NCI-H146 (cell line): Measurements from ENCODE around the gene CFAP97D2.
"Not testable (repeated sequence)": the region's sequence is repeated elsewhere in the genome, so short reads cannot be mapped to it uniquely, and the experiment has no call there.

ENCODE experiments used
- DNase-seq: peaks from one replicate; lab custom pipeline; 2025; lab: John Stamatoyannopoulos, UW

The CFAP97D2 gene

GRCh38 chr13:114158869-114159666 is 20.0 kb upstream of the CFAP97D2 start:
- DNase-seq = not testable (repeated sequence)

DNA sequence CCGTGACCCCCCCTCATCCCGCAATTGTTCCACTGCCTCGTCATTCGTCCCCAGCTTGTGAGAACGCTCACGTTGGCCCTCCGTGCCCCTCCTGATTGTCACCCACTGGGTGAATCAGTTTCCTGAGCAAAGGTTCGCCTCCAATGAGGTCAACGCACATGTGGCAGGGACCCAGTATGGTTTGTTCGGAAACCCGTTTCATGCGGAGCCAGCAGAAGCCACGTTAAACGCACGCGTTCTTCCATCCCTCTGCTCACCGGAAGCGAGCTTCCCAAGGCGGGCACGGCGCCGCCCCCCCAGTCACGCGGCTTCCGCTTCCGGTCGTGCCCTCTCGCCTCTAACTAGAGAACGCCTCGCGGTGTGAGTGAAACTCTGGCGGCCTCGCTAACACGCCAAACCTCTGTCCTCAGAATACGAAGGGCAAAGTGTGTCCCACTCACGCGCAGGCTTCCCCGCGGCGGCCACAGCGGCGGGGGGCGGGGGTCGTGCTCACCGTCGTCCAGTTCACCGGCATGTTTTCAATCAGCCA is 18.0 kb upstream of the CFAP97D2 start:
- no peak for DNase-seq

DNA sequence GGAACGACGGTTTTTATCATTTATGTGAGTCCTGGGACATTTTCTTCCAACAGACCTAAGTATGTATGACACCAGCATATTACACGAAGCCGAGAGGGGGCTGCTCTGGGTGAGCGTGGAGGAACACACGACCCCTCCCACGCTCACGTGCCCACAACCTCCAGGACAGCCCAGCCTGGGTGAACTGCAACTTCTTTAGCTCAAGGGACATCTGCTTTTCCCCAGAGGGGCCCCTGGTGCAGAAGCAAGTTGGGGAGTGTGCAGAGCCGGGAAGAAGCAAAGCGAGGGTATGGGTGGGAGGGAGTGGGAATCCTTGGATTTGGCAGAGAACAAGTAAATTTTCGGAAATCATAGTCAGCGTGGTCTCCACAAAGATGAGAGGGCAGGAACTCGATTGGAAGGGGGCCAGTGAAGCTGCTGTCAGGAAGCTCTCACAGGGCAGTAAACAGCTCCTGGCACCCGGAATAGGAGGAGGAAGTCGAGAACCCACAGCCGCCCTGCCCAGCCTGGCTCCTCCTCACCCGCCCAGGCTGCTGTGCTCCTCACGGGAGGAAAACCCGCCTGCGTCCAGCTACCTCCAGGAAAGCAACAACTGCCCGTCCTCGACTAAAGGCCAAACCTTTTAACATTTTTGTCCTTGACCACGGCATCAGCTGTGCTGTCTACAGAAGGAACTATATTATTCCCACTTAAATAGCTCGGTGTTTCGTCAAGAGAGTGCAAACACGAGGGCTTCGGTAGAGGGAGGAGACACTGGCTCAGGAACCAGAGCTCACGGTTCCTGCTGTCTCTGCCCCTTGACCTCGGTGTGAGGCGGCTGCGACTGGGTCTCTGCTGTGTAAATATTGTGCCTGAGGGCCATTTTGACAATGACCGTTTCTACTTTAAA is 17.2 kb upstream of the CFAP97D2 start:
- peak; percentile 28 for DNase-seq

GRCh38 chr13:114162533-114162922 is 16.5 kb upstream of the CFAP97D2 start:
- DNase-seq = no peak

- DNase-seq = no peak
These were observed 15.0 kb upstream of the CFAP97D2 start for GRCh38 chr13:114164053-114164452.

DNA sequence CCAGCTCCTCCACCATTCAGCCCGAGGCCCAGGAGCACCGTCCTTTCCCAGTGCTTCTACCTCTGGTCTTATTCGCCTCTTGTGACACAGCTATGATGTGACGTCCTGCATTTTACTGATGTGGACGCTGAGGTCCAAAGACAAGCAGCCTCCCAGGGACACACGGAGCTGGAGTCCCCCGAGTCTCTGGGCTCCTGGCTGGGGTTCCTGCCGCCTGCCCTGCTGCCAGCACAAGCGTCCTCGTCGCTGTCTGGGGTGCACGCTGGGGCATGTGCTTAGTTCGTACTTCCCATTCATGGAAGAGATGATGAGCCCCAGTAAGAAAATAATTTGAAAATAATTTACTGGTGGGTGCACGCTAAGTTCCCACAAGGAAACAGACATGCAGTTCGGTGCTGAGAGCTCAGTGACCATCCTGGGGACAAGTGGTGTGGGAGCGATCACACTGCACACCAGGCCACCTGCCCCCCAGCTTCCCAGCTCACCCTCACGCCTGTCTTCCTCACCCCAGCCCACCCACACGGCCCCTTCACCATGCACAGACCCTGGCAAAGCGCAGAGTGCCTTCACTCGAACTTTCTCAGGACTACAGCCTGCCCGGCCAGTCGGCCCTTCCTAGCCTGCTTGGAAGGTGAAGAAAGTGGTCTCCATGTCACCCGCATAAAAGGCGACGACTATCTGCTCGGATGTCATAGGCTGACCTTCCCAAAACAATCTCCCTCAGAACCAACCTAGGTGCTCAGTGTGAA is 14.2 kb upstream of the CFAP97D2 start:
- no peak for DNase-seq

- no peak for DNase-seq
These were observed 12.5 kb upstream of the CFAP97D2 start for GRCh38 chr13:114166381-114167131.

- no peak for DNase-seq
These were observed 11.6 kb upstream of the CFAP97D2 start for GRCh38 chr13:114167426-114167825.

GRCh38 chr13:114167885-114168284 is 11.2 kb upstream of the CFAP97D2 start:
- DNase-seq = no peak

DNA sequence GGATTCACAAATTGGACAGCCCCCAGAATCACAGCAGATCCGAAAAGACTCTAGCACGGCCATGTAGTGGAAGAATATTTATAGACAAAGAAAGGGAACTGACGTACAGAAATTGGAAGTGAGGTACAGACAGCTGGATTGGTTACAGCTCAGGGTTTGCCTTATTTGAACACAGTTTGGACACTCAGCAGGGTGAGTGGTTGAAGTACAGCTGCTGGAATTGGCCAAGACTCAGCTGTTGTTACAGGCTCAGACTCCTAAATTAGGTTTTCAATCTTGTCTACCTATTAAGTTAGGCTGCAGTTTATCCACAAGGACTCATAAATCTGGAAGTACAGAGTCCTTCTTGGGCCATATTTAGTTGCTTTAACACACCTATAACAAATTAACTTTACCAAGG is 5.8 kb upstream of the CFAP97D2 start:
- no peak for DNase-seq

GRCh38 chr13:114173745-114174144 is 5.3 kb upstream of the CFAP97D2 start:
- no peak for DNase-seq

GRCh38 chr13:114174529-114174961 is 4.5 kb upstream of the CFAP97D2 start:
- DNase-seq = no peak

DNA sequence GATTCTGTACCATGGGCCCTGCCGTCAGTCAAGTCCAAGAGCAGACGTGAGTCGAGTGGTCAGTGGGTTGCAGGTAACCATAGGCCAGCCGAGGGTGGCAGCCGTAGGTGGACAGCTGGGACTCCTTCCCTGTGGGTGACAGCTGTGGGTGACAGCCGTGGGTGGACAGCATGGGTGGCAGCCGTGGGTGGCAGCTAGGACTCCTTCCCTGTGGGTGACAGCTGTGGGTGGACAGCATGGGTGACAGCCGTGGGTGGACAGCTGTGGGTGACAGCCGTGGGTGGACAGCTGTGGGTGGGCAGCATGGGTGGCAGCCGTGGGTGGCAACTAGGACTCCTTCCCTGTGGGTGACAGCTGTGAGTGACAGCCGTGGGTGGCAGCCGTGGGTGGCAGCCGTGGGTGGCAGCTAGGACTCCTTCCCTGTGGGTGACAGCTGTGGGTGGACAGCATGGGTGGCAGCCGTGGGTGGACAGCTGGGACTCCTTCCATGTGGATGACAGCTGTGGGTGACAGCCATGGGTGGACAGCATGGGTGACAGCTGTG is 2.6 kb upstream of the CFAP97D2 start:
- not testable (repeated sequence) for DNase-seq

GRCh38 chr13:114177245-114178010 is 1.6 kb upstream of the CFAP97D2 start:
- no peak for DNase-seq

GRCh38 chr13:114185182-114185971 is 6.3 kb downstream of the CFAP97D2 start:
- DNase-seq = no peak

DNA sequence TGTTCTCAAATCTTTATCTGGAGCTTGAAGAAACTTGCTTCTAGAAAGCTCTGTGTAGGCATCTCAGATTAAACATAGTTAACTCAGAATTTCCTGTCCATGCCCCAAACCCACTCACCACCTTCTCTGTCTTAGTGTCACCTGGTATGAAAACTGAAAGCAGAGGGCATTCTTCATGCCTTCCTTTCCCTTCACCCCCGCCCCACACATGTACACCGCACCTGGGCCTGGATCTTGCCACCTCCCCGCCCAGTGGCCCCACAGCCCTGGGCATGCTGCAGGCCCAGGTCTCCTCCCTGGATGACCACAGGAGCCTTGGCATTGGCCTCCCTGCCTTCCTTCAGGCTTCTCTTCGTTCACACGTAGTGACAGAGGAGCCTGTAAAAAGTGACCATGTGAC is 15.8 kb downstream of the CFAP97D2 start:
- no peak for DNase-seq

- no peak for DNase-seq
These were observed 17.6 kb downstream of the CFAP97D2 start for GRCh38 chr13:114196629-114197028.

- DNase-seq = no peak
These were observed 19.5 kb downstream of the CFAP97D2 start for GRCh38 chr13:114198556-114198955.

DNA sequence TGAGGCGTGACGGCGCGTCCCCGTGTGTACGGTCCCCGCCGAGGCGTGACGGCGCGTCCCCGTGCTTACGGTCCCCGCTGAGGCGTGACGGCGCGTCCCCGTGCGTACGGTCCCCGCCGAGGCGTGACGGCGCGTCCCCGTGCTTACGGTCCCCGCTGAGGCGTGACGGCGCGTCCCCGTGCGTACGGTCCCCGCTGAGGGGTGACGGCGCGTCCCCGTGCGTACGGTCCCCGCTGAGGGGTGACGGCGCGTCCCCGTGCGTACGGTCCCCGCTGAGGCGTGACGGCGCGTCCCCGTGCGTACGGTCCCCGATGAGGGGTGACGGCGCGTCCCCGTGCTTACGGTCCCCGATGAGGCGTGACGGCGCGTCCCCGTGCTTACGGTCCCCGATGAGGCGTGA is 20.5 kb downstream of the CFAP97D2 start:
- not testable (repeated sequence) for DNase-seq
